HG03060 (cell line): ENCODE data around the gene RHEB.

Experiments used
- ATAC-seq: cut with Tn5 transposase; IDR thresholded peaks from one replicate; pipeline ENCODE4 v1.9.1; 2021; ENCODE audit warnings: low read depth, moderate number of reproducible peaks; ENCODE audit not compliant: unreplicated experiment

Gene RHEB

DNA sequence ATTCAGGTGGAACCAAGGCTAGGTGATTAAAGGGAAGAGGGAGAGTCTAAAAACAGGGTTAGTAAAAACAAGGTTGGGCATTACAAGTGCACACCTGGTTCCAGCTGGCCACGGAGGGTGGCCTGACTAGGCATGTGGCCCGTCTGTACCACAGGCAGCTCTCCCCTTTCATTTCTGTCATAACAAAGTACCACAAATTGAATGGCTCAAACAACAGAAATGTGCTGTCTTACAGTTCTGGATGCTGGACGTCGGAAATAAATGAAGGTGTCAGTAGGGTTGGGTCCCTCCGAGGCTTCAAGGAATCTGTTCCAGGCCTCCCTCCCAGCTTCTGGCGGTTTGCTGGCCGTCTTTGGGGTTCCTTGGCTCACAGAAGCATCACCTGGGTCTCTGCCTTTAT is 96.5 kb downstream of the RHEB start:
- ATAC-seq: no peak

DNA sequence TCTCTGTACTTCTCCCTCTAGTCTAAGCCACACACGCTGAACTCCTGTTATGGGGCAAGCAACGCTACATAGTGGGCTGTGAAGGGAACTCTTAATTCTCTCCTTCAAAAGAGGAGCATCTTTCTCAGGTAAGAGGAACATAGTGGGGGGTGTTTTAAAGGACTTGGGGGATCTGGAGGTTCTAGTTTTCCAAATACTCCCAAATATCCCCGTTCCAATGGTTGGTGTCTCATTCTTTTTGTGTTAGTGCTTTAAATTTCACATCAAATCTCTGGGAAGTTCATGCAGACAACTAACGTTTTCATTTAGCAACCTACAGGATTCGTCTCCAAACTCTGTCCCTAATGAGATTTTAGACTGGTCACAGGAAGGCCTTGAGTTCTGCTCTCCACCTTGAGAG is 97.5 kb downstream of the RHEB start:
- no peak for ATAC-seq

GRCh38 chr7:151420144-151420543 is 99.6 kb downstream of the RHEB start:
- no peak for ATAC-seq

DNA sequence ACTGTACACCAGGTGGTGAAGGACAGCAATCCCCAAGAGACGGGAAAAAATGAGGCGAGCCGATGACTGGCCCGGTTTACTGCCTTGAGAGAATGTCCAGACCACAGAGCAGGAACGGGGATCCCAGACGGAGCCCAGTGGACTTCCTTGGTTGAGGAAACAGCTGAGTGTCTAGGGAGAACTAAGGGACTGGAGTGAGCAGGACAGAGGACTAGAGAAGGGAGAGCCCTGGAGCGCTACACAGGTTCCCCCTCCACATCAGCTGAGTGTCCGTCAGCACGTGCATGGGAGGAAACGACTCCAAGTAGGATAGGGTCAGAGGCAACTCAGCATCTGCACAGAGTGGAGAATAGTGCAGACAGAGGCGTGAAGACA is 102.8 kb downstream of the RHEB start:
- no peak for ATAC-seq

- ATAC-seq: no peak
Measured at GRCh38 chr7:151416112-151416940, 103.4 kb downstream of the RHEB start.
